ENCODE data around the gene ENAH. TPM values are rescaled to one million over a fixed set of nuclear protein-coding genes. Genes with fewer than 3 reads are reported as not detected.

The ENAH gene
- total RNA-seq, 2 donors from 2014 or later = 43.5 to 63.7 TPM

DNA sequence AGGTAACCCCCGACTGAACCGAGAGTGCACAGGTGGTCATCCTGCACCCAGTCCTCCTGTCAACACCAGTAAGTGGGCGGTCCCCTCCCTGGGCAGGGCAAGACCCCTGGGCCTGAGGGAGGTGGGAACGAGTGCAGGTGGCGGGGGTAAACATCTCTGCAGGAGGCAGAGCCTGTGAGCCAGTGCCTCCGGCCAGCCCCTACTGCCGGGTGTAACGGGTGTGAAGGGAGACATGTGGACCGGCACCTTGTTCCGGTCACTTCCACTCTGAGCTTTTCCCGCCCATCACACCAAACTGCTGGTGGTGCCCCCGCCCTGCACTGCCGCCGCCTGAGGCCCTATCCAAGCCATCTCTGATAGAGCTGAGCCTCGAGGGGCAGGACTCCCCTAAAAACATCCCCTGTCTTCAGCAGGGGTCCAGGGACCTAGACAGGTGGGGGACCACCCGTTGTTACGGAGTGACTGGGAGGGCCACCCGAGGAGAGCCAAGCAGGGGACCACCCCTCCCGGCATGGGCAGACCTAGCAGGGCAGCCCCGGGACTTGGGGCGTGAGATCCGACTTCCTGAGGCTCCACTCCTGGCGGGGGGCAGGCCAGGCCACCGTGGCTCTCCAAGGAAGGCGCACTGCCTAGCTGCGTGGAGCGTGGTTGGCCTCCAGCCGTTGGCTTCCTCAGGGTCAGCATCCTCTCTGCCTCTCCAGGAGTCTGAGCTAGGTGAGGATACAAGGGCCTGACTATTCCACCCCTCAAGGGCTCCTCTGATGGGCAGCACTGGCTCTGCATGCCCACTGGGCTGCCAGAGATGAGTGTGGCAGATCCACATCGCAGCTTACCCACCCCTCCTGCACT is 181.2 kb downstream of the ENAH start:
- Histone ChIP-seq H3K4me3 (no peak overlapping the region), H3K27ac (no peak overlapping the region), H3K9me3 (no peaks in the 10 kb centered on the region), H3K9ac (ENCODE audit: low read depth in 2 of 2, low read length in 2 of 2) (no peak overlapping the region), H3K4me1 (no peaks in the 10 kb centered on the region), H3K36me3 (no peaks in the 10 kb centered on the region), H3K27me3 (no peaks in the 10 kb centered on the region)
- intact Hi-C loops (cut with DNase I) = no loop called here
- peak; percentile 16 for DNase-seq
- TF ChIP-seq, protein P1, sequence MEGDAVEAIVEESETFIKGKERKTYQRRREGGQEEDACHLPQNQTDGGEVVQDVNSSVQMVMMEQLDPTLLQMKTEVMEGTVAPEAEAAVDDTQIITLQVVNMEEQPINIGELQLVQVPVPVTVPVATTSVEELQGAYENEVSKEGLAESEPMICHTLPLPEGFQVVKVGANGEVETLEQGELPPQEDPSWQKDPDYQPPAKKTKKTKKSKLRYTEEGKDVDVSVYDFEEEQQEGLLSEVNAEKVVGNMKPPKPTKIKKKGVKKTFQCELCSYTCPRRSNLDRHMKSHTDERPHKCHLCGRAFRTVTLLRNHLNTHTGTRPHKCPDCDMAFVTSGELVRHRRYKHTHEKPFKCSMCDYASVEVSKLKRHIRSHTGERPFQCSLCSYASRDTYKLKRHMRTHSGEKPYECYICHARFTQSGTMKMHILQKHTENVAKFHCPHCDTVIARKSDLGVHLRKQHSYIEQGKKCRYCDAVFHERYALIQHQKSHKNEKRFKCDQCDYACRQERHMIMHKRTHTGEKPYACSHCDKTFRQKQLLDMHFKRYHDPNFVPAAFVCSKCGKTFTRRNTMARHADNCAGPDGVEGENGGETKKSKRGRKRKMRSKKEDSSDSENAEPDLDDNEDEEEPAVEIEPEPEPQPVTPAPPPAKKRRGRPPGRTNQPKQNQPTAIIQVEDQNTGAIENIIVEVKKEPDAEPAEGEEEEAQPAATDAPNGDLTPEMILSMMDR (IDR thresholded peaks at IDR 0.05) = no peak

DNA sequence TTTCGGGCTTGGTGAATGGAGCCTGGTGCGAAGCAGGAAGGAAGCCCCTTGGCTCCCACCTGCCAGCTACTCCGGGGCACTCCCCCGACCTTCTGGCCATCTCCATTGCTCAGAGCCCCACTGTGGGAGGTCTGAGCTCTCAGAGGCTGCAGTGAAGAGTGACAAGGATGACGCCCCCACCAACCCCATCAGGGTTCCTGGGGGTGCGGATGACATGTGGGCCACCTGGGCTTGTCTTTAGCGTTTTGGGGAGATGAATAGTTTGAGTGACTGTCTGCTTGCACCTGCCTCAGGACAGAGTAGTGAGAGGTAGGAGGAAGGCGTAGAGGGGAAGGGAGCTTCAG is 181.8 kb downstream of the ENAH start:
- Histone ChIP-seq H3K4me3 (no peak overlapping the region), H3K4me1 (no peaks in the 10 kb centered on the region), H3K36me3 (no peaks in the 10 kb centered on the region), H3K27me3 (no peaks in the 10 kb centered on the region), H3K27ac (no peak overlapping the region), H3K9ac (ENCODE audit: low read depth in 2 of 2, low read length in 2 of 2) (no peak overlapping the region), H3K9me3 (no peaks in the 10 kb centered on the region)
- DNase-seq = no peak
- TF ChIP-seq, protein P1 (IDR thresholded peaks at IDR 0.05) = no peak
- intact Hi-C loops (cut with DNase I) = no loop called here

DNA sequence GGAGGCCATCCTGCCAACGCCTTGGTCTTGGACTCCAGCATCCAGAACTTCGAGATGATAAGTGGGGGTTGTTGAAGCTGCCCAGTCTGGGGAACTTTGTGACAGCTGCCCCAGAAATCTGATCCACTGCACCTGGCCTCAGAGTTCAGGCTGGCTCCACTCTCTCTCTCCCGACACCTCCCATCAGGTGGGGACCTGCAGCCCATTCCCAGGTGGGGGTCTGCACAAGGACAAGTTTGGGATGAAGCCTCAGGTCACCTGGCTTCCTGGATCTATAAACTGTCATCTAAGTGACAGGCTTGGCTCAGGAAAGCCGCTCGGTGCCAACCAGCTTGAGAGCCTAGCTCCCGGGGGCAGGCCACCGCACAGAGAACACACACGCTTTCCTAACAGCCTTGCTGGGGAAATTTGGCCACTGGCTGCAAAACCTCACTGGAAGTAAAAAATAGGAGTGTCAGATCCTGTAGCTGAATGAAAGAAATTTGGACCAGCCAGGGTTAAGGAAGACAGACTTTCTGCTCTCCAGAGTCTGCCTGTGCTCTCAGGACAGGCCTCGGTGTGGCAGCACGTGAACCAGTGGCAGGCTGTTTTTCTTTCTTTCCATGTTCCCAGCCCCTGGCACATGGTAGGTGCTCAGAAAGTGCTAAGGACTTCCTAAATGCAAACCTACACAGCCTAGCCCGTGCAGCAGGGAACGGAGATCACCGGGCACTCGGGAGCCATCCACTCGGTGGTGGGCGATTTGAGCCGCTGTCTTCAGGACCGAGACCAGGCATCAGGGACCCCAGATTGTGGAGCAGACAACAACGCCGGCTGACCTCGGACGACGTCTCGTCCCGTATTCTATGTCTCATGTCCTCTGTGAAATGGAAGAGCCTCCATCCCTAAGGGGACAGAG is 182.5 kb downstream of the ENAH start:
- intact Hi-C loops (cut with DNase I) = no loop called here
- DNase-seq = no peak

DNA sequence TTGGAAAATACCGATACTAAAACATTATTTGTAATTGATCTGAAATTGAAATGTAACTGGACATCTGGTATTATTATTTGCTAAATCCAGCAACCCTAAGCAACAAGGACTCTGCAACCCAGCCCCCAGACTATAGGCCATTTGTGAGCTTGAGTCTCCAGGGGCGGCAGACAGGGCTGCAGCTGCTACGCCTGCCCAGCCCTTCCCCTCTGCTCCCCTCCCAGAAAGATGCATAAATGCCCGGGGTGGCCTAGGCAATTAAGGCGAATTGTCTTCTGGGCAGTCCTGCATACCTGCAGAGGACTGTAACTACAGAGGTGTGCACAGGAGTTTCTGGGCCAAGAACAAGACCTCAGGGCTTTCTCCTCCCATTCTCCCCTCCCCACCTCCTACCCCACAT is 183.9 kb downstream of the ENAH start:
- Histone ChIP-seq H3K36me3 (no peaks in the 10 kb centered on the region), H3K9me3 (no peaks in the 10 kb centered on the region), H3K4me3 (no peak overlapping the region), H3K4me1 (no peaks in the 10 kb centered on the region), H3K27me3 (no peaks in the 10 kb centered on the region), H3K9ac (ENCODE audit: low read depth in 2 of 2, low read length in 2 of 2) (no peak overlapping the region), H3K27ac (no peak overlapping the region)
- no peak for DNase-seq
- TF ChIP-seq, protein P1 (IDR thresholded peaks at IDR 0.05) = no peak
- intact Hi-C loops (cut with DNase I) = no loop called here

More for the DNA sequence above, 182.5 kb downstream of the ENAH start:
- Histone ChIP-seq H3K9ac (ENCODE audit: low read depth in 2 of 2, low read length in 2 of 2) (no peak overlapping the region), H3K27me3 (no peaks in the 10 kb centered on the region), H3K36me3 (no peaks in the 10 kb centered on the region), H3K4me3 (no peak overlapping the region), H3K4me1 (no peaks in the 10 kb centered on the region), H3K9me3 (no peaks in the 10 kb centered on the region), H3K27ac (no peak overlapping the region)
- TF ChIP-seq, protein P1 (IDR thresholded peaks at IDR 0.05) = no peak

DNA sequence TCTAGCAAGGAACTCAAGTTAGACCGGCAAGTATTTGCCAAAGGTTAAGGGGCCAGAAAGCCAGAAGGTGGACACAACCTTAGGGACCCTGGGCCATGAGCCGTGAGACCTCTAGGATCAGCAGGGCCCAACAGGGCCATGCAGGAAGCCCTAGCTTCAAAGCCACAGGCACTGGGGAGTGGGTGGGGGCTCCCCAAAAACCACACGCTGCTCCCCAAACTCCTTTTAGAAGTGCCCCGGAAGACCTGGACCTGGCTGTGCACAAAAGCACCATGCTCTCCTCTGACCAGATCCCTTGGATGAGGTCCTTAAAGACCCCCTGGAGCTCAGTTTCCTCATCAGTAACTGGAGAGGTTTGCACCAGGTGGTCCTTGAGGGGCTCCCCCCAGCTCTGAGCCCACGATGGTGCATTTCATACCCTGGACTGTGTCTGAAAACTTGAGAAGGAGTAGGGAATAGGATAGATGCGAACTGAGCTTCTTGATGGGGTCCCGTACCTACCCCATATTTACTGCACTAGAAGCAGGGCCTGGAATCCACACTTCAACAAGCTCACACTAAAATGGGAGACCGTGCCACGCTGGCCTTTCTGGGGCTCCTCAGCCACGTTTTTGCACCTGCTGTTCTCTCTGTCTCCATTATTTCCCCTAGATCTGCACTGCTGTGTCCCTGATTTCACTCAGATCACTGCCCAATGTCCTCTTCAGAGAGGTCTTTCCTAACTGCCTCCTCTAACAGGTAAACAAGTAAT is 184.5 kb downstream of the ENAH start:
- H3K4me1 ChIP-seq = peaks cover 1% of the 10 kb centered on the region
- H3K4me3 ChIP-seq = peak overlapping the region; percentile 27
- DNase-seq = no peak
- TF ChIP-seq, protein P1 (IDR thresholded peaks at IDR 0.05) = no peak
- peak overlapping the region; percentile 84 for H3K27ac ChIP-seq
- no peaks in the 10 kb centered on the region for H3K36me3 ChIP-seq
- peak overlapping the region; percentile 15 to 41 for H3K9ac ChIP-seq (ENCODE audit: low read depth in 2 of 2, low read length in 2 of 2)
- no peaks in the 10 kb centered on the region for H3K27me3 ChIP-seq
- intact Hi-C loops (cut with DNase I) = no loop called here
- no peaks in the 10 kb centered on the region for H3K9me3 ChIP-seq

Data from colonic mucosa (tissue), 4 donors.